ENCODE results near the gene KLF17. TPM values are rescaled to one million over a fixed set of nuclear protein-coding genes. Genes with fewer than 3 reads are reported as not detected.

KLF17 gene
- total RNA-seq, 2 experiments from 2014 or later: not detected

GRCh38 chr1:44090429-44091252 lies 28.0 kb upstream of the KLF17 start:
- Mint-ChIP-seq H3K36me3 (ENCODE audit: low read depth) (no peaks in the 10 kb centered on the region), H3K27me3 (peaks cover 43% of the 10 kb centered on the region), H3K9me3 (no peaks in the 10 kb centered on the region), H3K27ac (no peak overlapping the region), H3K4me3 (no peak overlapping the region), H3K4me1 (no peaks in the 10 kb centered on the region)
- CTCF ChIA-PET: no interaction called here
- POLR2A ChIA-PET: no interaction called here
- no peak for DNase-seq

GRCh38 chr1:44094047-44094446 lies 24.6 kb upstream of the KLF17 start:
- ChIA-PET CTCF (interaction anchor here (1.5 kb wide), 1 partner anchor 123 kb away, joined by 4 read pairs; no protein-coding TSS in a partner anchor), POLR2A (interaction anchor here (0.6 kb wide), 1 partner anchor 11 kb away, joined by 3 read pairs; no protein-coding TSS in a partner anchor)
- no peak for DNase-seq
- H3K27me3 Mint-ChIP-seq: peaks cover 41% of the 10 kb centered on the region
- no peaks in the 10 kb centered on the region for H3K9me3 Mint-ChIP-seq
- H3K4me3 Mint-ChIP-seq: no peak overlapping the region
- H3K4me1 Mint-ChIP-seq: no peaks in the 10 kb centered on the region
- no peak overlapping the region for H3K27ac Mint-ChIP-seq
- no peaks in the 10 kb centered on the region for H3K36me3 Mint-ChIP-seq (ENCODE audit: low read depth)

- H3K9me3 Mint-ChIP-seq: no peaks in the 10 kb centered on the region
- CTCF ChIA-PET: no interaction called here
- no peak overlapping the region for H3K4me3 Mint-ChIP-seq
- H3K27me3 Mint-ChIP-seq: peaks cover 7% of the 10 kb centered on the region
- no peak for DNase-seq
- no peaks in the 10 kb centered on the region for H3K36me3 Mint-ChIP-seq (ENCODE audit: low read depth)
- no peaks in the 10 kb centered on the region for H3K4me1 Mint-ChIP-seq
- POLR2A ChIA-PET: no interaction called here
- H3K27ac Mint-ChIP-seq: no peak overlapping the region
These were observed 18.3 kb upstream of the KLF17 start for GRCh38 chr1:44100183-44100868.

- Mint-ChIP-seq H3K27ac (no peak overlapping the region), H3K9me3 (no peaks in the 10 kb centered on the region), H3K4me3 (no peak overlapping the region), H3K4me1 (no peaks in the 10 kb centered on the region), H3K27me3 (peaks cover 12% of the 10 kb centered on the region), H3K36me3 (ENCODE audit: low read depth) (no peaks in the 10 kb centered on the region)
- POLR2A ChIA-PET: no interaction called here
- DNase-seq: no peak
- CTCF ChIA-PET: no interaction called here
These were observed 17.3 kb upstream of the KLF17 start for GRCh38 chr1:44101328-44101727.

- no peak overlapping the region for H3K27ac Mint-ChIP-seq
- no peaks in the 10 kb centered on the region for H3K9me3 Mint-ChIP-seq
- peaks cover 20% of the 10 kb centered on the region for H3K27me3 Mint-ChIP-seq
- H3K4me3 Mint-ChIP-seq: no peak overlapping the region
- CTCF ChIA-PET: interaction anchor here (1.3 to 1.6 kb wide), 2 partner anchors 16 to 54 kb away, joined by 3 to 4 read pairs; no protein-coding TSS in a partner anchor
- DNase-seq: no peak
- POLR2A ChIA-PET: no interaction called here
- H3K4me1 Mint-ChIP-seq: no peaks in the 10 kb centered on the region
- H3K36me3 Mint-ChIP-seq (ENCODE audit: low read depth): no peaks in the 10 kb centered on the region
These were observed 15.1 kb upstream of the KLF17 start for GRCh38 chr1:44103270-44104131.

- CTCF ChIA-PET: no interaction called here
These were observed 12.8 kb upstream of the KLF17 start for GRCh38 chr1:44105810-44106209.

GRCh38 chr1:44108241-44108640 lies 10.4 kb upstream of the KLF17 start:
- CTCF ChIA-PET: no interaction called here

More at GRCh38 chr1:44105810-44106209, 12.8 kb upstream of the KLF17 start:
- no peak for DNase-seq
- Mint-ChIP-seq H3K27me3 (peaks cover 22% of the 10 kb centered on the region), H3K4me3 (no peak overlapping the region), H3K27ac (no peak overlapping the region), H3K4me1 (no peaks in the 10 kb centered on the region), H3K36me3 (ENCODE audit: low read depth) (no peaks in the 10 kb centered on the region), H3K9me3 (no peaks in the 10 kb centered on the region)
- POLR2A ChIA-PET: no interaction called here

GRCh38 chr1:44108971-44109370 lies 9.7 kb upstream of the KLF17 start:
- DNase-seq: no peak
- peaks cover 26% of the 10 kb centered on the region for H3K27me3 Mint-ChIP-seq
- CTCF ChIA-PET: no interaction called here
- H3K4me1 Mint-ChIP-seq: no peaks in the 10 kb centered on the region
- POLR2A ChIA-PET: no interaction called here
- H3K36me3 Mint-ChIP-seq (ENCODE audit: low read depth): no peaks in the 10 kb centered on the region
- no peak overlapping the region for H3K4me3 Mint-ChIP-seq
- H3K27ac Mint-ChIP-seq: no peak overlapping the region
- no peaks in the 10 kb centered on the region for H3K9me3 Mint-ChIP-seq

More at GRCh38 chr1:44108241-44108640, 10.4 kb upstream of the KLF17 start:
- DNase-seq: no peak
- Mint-ChIP-seq H3K36me3 (ENCODE audit: low read depth) (no peaks in the 10 kb centered on the region), H3K4me3 (no peak overlapping the region), H3K4me1 (no peaks in the 10 kb centered on the region), H3K9me3 (no peaks in the 10 kb centered on the region), H3K27me3 (peaks cover 22% of the 10 kb centered on the region), H3K27ac (no peak overlapping the region)
- POLR2A ChIA-PET: no interaction called here

- H3K4me3 Mint-ChIP-seq: no peak overlapping the region
- H3K27me3 Mint-ChIP-seq: peaks cover 26% of the 10 kb centered on the region
- H3K9me3 Mint-ChIP-seq: no peaks in the 10 kb centered on the region
- H3K27ac Mint-ChIP-seq: no peak overlapping the region
- DNase-seq: no peak
- H3K36me3 Mint-ChIP-seq (ENCODE audit: low read depth): no peaks in the 10 kb centered on the region
- no peaks in the 10 kb centered on the region for H3K4me1 Mint-ChIP-seq
- POLR2A ChIA-PET: no interaction called here
- CTCF ChIA-PET: no interaction called here
These were observed 7.7 kb upstream of the KLF17 start for GRCh38 chr1:44110916-44111315.

- Mint-ChIP-seq H3K4me3 (no peak overlapping the region), H3K27me3 (peaks cover 17% of the 10 kb centered on the region), H3K36me3 (ENCODE audit: low read depth) (no peaks in the 10 kb centered on the region), H3K4me1 (no peaks in the 10 kb centered on the region), H3K27ac (no peak overlapping the region), H3K9me3 (no peaks in the 10 kb centered on the region)
- DNase-seq: no peak
- ChIA-PET POLR2A (no interaction called here), CTCF (interaction anchor here (0.5 kb wide), 1 partner anchor 37 kb away, joined by 3 read pairs; no protein-coding TSS in a partner anchor)
These were observed 6.8 kb upstream of the KLF17 start for GRCh38 chr1:44111861-44112260.

- Mint-ChIP-seq H3K9me3 (no peaks in the 10 kb centered on the region), H3K27me3 (peaks cover 16% of the 10 kb centered on the region), H3K4me1 (no peaks in the 10 kb centered on the region), H3K4me3 (no peak overlapping the region), H3K27ac (no peak overlapping the region), H3K36me3 (ENCODE audit: low read depth) (no peaks in the 10 kb centered on the region)
- ChIA-PET CTCF (no interaction called here), POLR2A (no interaction called here)
- no peak for DNase-seq
These were observed 6.1 kb upstream of the KLF17 start for GRCh38 chr1:44112486-44112885.

- Mint-ChIP-seq H3K27ac (no peak overlapping the region), H3K4me1 (no peaks in the 10 kb centered on the region), H3K9me3 (no peaks in the 10 kb centered on the region), H3K36me3 (ENCODE audit: low read depth) (no peaks in the 10 kb centered on the region), H3K27me3 (peaks cover 11% of the 10 kb centered on the region), H3K4me3 (no peak overlapping the region)
- POLR2A ChIA-PET: no interaction called here
- DNase-seq: no peak
- CTCF ChIA-PET: no interaction called here
These were observed 5.5 kb upstream of the KLF17 start for GRCh38 chr1:44113095-44113609.

- CTCF ChIA-PET: no interaction called here
- no peak overlapping the region for H3K27ac Mint-ChIP-seq
- no peaks in the 10 kb centered on the region for H3K4me1 Mint-ChIP-seq
- H3K27me3 Mint-ChIP-seq: peaks cover 7% of the 10 kb centered on the region
- no peak overlapping the region for H3K4me3 Mint-ChIP-seq
- H3K36me3 Mint-ChIP-seq (ENCODE audit: low read depth): no peaks in the 10 kb centered on the region
- no peak for DNase-seq
- POLR2A ChIA-PET: no interaction called here
- no peaks in the 10 kb centered on the region for H3K9me3 Mint-ChIP-seq
These were observed 4.5 kb upstream of the KLF17 start for GRCh38 chr1:44114098-44114497.

Data from activated CD4-positive, alpha-beta memory T cell treated with anti-CD3 and anti-CD28 coated beads, Interleukin-2, amount 10 ng/mL, durations not matched to agents 7 days and 5 days (primary cell).